GM12872 (cell line): ENCODE results near the gene DACT2.

Source experiments
- CTCF ChIP-seq: IDR thresholded peaks from 3 replicates; pipeline ENCODE4 v1.5.1; 2011; ENCODE audit warnings: low read depth, mild to moderate bottlenecking, low read length, moderate library complexity; ENCODE audit not compliant: insufficient read depth

DACT2 gene

GRCh38 chr6:168280020-168280898 lies 39.3 kb downstream of the DACT2 start:
- TF ChIP-seq CTCF = no peak

DNA sequence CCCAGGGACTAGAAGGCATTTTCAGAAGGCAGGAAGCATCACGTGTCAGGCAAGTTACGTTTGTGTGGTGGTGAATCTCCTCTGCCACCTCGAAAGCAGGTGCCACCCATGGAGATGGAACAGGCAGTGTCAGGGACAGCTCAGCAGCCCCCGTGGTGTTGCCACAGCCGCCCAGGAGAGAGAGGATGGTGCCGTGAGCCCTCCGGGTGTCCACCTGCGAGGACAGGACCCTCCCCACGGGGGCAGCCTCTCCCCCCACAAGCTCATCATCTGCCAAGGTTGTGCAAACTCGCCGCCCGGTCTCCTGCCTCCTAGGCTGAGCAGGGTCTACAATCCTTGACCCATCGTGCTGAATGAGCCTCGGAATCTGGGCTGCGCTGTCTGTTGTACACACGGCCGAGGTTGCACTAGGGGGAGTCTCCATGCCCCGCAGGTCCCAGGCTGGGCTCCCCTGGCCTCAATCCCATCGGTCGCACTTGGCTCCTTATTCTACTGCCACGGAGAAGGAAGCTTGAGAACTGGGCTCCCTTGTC lies 40.1 kb downstream of the DACT2 start:
- no peak for TF ChIP-seq CTCF

DNA sequence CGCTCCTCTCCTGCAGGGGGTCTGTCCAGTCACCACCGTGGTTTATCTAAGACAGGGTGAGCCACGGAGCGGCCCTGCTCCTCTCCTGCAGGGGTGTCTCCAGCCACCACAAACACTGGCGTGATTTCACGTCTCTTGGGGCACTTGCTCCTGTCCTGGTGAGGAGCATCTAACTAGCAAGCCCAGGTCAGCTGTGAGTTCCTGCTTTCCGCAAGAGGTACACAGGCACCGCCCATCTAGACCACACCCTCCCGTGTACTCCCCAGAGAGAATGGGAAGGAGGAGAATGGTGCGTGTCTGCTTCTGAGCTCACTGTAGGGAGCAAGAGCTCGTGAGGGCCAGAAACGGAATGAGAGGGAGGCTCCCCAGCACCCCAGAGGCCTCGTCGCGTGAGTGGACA lies 40.7 kb downstream of the DACT2 start:
- no peak for TF ChIP-seq CTCF

- TF ChIP-seq CTCF = no peak
Observed at GRCh38 chr6:168277274-168277669, 42.3 kb downstream of the DACT2 start.

DNA sequence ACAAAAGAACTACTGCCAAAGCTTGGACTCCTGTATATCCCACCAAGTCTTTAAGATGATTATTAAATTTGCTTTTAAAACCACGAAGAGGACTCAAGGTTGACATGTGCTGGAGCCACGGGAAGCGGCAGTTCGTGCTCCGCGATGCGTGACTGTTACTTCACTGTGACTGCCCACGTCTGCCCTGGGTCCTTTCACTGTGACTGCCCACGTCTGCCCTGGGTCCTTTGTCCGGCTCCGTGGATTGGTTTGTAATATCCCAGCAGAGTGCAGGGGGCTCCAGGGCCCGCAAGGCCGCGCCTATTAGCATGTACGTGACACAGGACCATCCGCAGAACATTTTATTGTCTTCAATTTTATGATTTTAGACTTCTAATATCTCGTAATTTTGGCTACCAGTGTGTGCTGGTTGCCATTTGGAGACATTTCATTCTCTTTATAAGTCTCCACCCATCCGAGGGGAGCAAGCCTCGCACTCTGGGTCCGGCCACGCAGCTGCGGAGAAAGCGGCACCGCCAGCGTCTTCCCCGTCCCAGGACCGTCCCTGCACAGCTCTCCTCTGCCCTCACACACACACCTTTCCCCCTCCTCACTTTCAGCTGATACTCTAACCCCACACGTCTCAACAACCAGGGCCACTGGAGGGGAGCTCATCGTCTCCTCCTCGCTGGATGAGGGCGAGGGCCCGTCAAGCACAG lies 42.9 kb downstream of the DACT2 start:
- TF ChIP-seq CTCF = no peak

DNA sequence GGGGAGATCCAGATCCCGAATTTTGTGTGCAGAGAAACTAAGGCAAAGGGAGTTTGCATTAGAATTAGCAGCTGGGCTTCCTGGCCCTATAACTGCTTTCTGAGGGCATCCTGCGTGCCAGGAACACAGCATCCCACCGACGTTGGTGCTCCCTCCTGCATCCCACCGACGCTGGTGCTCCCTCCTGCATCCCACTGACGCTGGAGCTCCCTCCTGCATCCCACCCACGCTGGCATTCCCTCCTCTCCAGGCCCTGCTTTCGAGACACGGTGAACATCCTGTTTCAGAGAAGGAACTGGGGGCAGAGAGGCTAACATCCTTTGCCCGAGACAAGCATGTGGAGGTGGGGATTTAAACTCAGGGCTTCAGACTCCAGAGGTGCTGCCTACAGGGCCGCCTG lies 44.4 kb downstream of the DACT2 start:
- TF ChIP-seq CTCF = no peak
